Measurements from ENCODE around the gene RAD51B. TPM values are rescaled to one million over a fixed set of nuclear protein-coding genes. Genes with fewer than 3 reads are reported as not detected.

The RAD51B gene
- total and polyA plus RNA-seq, 2 donors: 6.2 to 92.9 TPM

DNA sequence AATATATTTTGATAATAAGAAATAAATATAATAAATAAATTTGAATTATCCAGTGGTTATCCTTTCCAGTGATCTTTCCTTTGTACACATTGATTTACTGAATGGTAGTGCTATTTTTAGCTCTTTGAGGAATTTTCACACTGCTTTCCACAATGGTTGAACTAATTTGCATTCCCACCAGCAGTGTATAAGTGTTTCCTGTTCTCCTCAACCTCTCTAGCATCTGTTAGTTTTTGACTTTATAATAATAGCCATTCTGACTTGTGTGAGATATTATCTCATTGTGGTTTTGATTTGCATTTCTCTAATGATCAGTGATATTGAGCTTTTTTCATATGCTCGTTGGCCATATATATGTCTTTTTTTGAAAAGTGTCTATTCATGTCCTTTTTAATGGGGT lies 333.7 kb downstream of the RAD51B start:
- WGBS: 90% methylated on average over 1 of the region's 1 CpG
- no peak overlapping the region for H3K27ac ChIP-seq (ENCODE audit: low read depth)
- DNase-seq (ENCODE audit: extremely low spot score): no peak

DNA sequence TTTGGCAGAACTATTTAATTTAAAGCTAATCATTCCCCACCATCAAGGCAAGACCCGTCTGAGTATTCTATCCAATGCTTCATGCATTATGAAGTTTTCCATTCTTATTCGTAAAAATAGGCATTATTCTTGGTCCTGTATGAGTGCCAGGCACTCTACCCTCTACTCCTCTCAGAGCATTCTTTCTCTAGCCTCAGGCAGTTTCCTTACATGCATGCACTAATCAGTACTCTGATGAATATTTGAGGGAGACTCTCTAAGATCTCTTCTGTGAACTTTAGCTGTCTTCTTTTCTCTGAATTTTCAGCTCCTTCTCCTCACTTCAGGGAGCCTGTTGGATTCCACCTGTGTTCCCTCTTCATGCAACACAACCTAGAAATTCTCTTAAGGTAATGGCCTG lies 334.7 kb downstream of the RAD51B start:
- no peaks in the 10 kb centered on the region for H3K36me3 ChIP-seq (ENCODE audit: insufficient read depth)
- H3K4me1 ChIP-seq (ENCODE audit: insufficient read depth): no peaks in the 10 kb centered on the region
- WGBS: 95% methylated on average over 2 of the region's 2 CpGs
- H3K4me3 ChIP-seq (ENCODE audit: low read depth, low read length): no peak overlapping the region
- no peak for DNase-seq (ENCODE audit: extremely low spot score)
- no peak overlapping the region for H3K27ac ChIP-seq (ENCODE audit: low read depth)

More for the DNA sequence above, 333.7 kb downstream of the RAD51B start:
- no peak overlapping the region for H3K4me3 ChIP-seq (ENCODE audit: low read depth, low read length)
- no peaks in the 10 kb centered on the region for H3K4me1 ChIP-seq (ENCODE audit: insufficient read depth)
- H3K36me3 ChIP-seq (ENCODE audit: insufficient read depth): no peaks in the 10 kb centered on the region

- Histone ChIP-seq H3K36me3 (ENCODE audit: insufficient read depth) (no peaks in the 10 kb centered on the region), H3K4me1 (ENCODE audit: insufficient read depth) (no peaks in the 10 kb centered on the region), H3K27ac (ENCODE audit: low read depth) (no peak overlapping the region), H3K4me3 (ENCODE audit: low read depth, low read length) (no peak overlapping the region)
- WGBS: 94% methylated on average over 1 of the region's 1 CpG
- no peak for DNase-seq (ENCODE audit: extremely low spot score)
These were observed 338.4 kb downstream of the RAD51B start for GRCh38 chr14:68157971-68158371.

GRCh38 chr14:68158640-68159039 lies 339.1 kb downstream of the RAD51B start:
- WGBS: 88% methylated on average over 4 of the region's 4 CpGs
- no peak overlapping the region for H3K27ac ChIP-seq (ENCODE audit: low read depth)
- no peaks in the 10 kb centered on the region for H3K36me3 ChIP-seq (ENCODE audit: insufficient read depth)
- no peak for DNase-seq (ENCODE audit: extremely low spot score)
- H3K4me3 ChIP-seq (ENCODE audit: low read depth, low read length): no peak overlapping the region
- no peaks in the 10 kb centered on the region for H3K4me1 ChIP-seq (ENCODE audit: insufficient read depth)

GRCh38 chr14:68159701-68160633 lies 340.4 kb downstream of the RAD51B start:
- Histone ChIP-seq H3K4me1 (ENCODE audit: insufficient read depth) (no peaks in the 10 kb centered on the region), H3K27ac (ENCODE audit: low read depth) (peak overlapping the region; percentile 10), H3K4me3 (ENCODE audit: low read depth, low read length) (no peak overlapping the region), H3K36me3 (ENCODE audit: insufficient read depth) (no peaks in the 10 kb centered on the region)
- no peak for DNase-seq (ENCODE audit: extremely low spot score)
- WGBS: 97% methylated on average over 5 of the region's 5 CpGs

DNA sequence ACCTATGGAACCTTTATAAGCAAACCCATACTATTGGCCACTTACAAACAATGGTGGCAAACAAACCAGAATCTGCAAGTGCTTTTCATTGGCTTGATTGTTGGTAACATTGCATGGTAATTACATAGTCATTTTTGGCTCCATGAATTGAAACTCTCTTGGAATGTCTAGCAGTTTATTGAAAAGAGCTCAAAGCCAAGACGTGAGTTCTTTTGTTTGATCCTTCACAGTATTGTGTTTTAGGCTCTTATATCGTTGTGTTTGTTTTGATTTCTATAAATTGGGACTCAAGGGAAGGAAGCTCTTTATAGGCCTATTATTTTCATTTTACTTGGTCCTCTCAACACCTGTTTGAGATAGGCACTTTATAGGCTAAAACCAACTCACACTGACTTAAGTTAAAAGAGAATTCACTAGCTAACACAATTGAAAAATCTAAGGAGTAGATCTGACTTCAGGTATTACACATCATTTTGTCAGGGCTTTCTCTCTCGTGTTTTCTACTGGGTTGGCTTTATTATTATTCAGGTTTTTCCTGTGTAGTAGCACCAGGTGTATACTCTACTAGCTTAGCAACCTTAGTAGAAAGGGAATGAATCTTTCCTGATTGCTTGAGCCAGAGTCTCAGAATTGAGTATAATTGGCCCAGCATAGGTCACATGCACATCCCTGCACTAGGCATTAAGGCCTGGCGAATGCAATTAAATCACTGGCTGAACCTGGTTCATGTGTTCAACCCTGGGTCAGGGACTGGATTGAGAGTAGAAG lies 341.4 kb downstream of the RAD51B start:
- Histone ChIP-seq H3K4me3 (ENCODE audit: low read depth, low read length) (no peak overlapping the region), H3K36me3 (ENCODE audit: insufficient read depth) (no peaks in the 10 kb centered on the region), H3K4me1 (ENCODE audit: insufficient read depth) (no peaks in the 10 kb centered on the region), H3K27ac (ENCODE audit: low read depth) (no peak overlapping the region)
- WGBS: 63% methylated on average over 4 of the region's 4 CpGs
- DNase-seq (ENCODE audit: extremely low spot score): no peak

DNA sequence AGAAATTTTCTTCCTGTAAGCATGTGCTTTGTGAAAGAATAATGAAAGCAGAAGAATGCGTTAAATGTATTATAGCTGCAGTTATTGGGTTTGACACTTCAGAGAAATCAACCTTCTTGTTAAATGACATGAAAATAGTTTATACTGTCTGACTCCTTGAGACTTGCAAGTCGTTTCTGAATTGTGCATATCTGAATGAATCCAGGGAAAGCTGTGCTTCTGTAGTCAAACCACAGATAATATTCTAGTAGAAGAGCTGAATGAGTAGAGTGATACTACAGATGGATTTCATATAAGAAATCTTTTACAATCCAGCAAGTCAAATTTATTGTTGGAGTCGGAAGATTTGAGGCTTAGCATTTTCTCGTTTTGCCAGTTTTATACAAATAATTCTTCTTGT lies 343.3 kb downstream of the RAD51B start:
- WGBS: 58% methylated on average over 4 of the region's 4 CpGs
- H3K4me1 ChIP-seq (ENCODE audit: insufficient read depth): no peaks in the 10 kb centered on the region
- no peaks in the 10 kb centered on the region for H3K36me3 ChIP-seq (ENCODE audit: insufficient read depth)
- DNase-seq (ENCODE audit: extremely low spot score): no peak
- no peak overlapping the region for H3K27ac ChIP-seq (ENCODE audit: low read depth)
- no peak overlapping the region for H3K4me3 ChIP-seq (ENCODE audit: low read depth, low read length)

- H3K4me1 ChIP-seq (ENCODE audit: insufficient read depth): no peaks in the 10 kb centered on the region
- peak overlapping the region; percentile 41 for H3K27ac ChIP-seq (ENCODE audit: low read depth)
- DNase-seq (ENCODE audit: extremely low spot score): peak; percentile 49
- 26% methylated on average over 1 of the region's 1 CpG for WGBS
- no peak overlapping the region for H3K4me3 ChIP-seq (ENCODE audit: low read depth, low read length)
- no peaks in the 10 kb centered on the region for H3K36me3 ChIP-seq (ENCODE audit: insufficient read depth)
These were observed 345.1 kb downstream of the RAD51B start for GRCh38 chr14:68164711-68165113.

- peak overlapping the region; percentile 74 for H3K27ac ChIP-seq (ENCODE audit: low read depth)
- H3K4me3 ChIP-seq (ENCODE audit: low read depth, low read length): no peak overlapping the region
- 56% methylated on average over 2 of the region's 2 CpGs for WGBS
- DNase-seq (ENCODE audit: extremely low spot score): no peak
- no peaks in the 10 kb centered on the region for H3K36me3 ChIP-seq (ENCODE audit: insufficient read depth)
- no peaks in the 10 kb centered on the region for H3K4me1 ChIP-seq (ENCODE audit: insufficient read depth)
These were observed 345.8 kb downstream of the RAD51B start for GRCh38 chr14:68165274-68165843.

- DNase-seq (ENCODE audit: extremely low spot score): no peak
- 87% methylated on average over 3 of the region's 3 CpGs for WGBS
These were observed 347.3 kb downstream of the RAD51B start for GRCh38 chr14:68166731-68167382.

GRCh38 chr14:68167383-68168087 lies 348.0 kb downstream of the RAD51B start:
- H3K36me3 ChIP-seq (ENCODE audit: insufficient read depth): no peaks in the 10 kb centered on the region
- 79% methylated on average over 5 of the region's 5 CpGs for WGBS
- no peak for DNase-seq (ENCODE audit: extremely low spot score)
- no peaks in the 10 kb centered on the region for H3K4me1 ChIP-seq (ENCODE audit: insufficient read depth)
- peak overlapping the region; percentile 23 for H3K27ac ChIP-seq (ENCODE audit: low read depth)
- no peak overlapping the region for H3K4me3 ChIP-seq (ENCODE audit: low read depth, low read length)

More at GRCh38 chr14:68166731-68167382, 347.3 kb downstream of the RAD51B start:
- Histone ChIP-seq H3K27ac (ENCODE audit: low read depth) (peak overlapping the region; percentile 23), H3K4me3 (ENCODE audit: low read depth, low read length) (no peak overlapping the region), H3K36me3 (ENCODE audit: insufficient read depth) (no peaks in the 10 kb centered on the region), H3K4me1 (ENCODE audit: insufficient read depth) (no peaks in the 10 kb centered on the region)

GRCh38 chr14:68168460-68169109 lies 349.0 kb downstream of the RAD51B start:
- DNase-seq (ENCODE audit: extremely low spot score): no peak
- WGBS: 59% methylated on average over 1 of the region's 1 CpG
- Histone ChIP-seq H3K27ac (ENCODE audit: low read depth) (peak overlapping the region; percentile 23), H3K4me3 (ENCODE audit: low read depth, low read length) (no peak overlapping the region), H3K4me1 (ENCODE audit: insufficient read depth) (no peaks in the 10 kb centered on the region), H3K36me3 (ENCODE audit: insufficient read depth) (no peaks in the 10 kb centered on the region)

Data from urinary bladder (tissue), 4 donors.